GM13976 (cell line): Measurements from ENCODE around the gene KIF19.

ENCODE experiments used
- DNase-seq: peaks from one replicate; pipeline ENCODE4 v3.0.0; 2012; ENCODE audit warnings: low spot score
- in situ Hi-C: fragments of 300-500 bp; cut with MboI; formaldehyde crosslinking; loops from one replicate; pipeline ENCODE4 v1.12.0; 2022; ENCODE audit warnings: low sequenced_read_pairs, mixed read lengths, inconsistent platforms; ENCODE audit not compliant: unreplicated experiment
- TF ChIP-seq, protein P1 (sequence below): IDR thresholded peaks from 2 replicates; pipeline ENCODE4 v1.5.1; 2012; ENCODE audit warnings: borderline replicate concordance, mild to moderate bottlenecking; ENCODE audit not compliant: insufficient read depth; ENCODE audit errors: extremely low read depth, missing control alignments, control extremely low read depth

KIF19 gene

GRCh38 chr17:74329378-74329777, 3.4 kb downstream of the KIF19 start:
- DNase-seq = no peak
- TF ChIP-seq, protein P1, sequence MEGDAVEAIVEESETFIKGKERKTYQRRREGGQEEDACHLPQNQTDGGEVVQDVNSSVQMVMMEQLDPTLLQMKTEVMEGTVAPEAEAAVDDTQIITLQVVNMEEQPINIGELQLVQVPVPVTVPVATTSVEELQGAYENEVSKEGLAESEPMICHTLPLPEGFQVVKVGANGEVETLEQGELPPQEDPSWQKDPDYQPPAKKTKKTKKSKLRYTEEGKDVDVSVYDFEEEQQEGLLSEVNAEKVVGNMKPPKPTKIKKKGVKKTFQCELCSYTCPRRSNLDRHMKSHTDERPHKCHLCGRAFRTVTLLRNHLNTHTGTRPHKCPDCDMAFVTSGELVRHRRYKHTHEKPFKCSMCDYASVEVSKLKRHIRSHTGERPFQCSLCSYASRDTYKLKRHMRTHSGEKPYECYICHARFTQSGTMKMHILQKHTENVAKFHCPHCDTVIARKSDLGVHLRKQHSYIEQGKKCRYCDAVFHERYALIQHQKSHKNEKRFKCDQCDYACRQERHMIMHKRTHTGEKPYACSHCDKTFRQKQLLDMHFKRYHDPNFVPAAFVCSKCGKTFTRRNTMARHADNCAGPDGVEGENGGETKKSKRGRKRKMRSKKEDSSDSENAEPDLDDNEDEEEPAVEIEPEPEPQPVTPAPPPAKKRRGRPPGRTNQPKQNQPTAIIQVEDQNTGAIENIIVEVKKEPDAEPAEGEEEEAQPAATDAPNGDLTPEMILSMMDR = no peak
- in situ Hi-C loops = no loop called here

GRCh38 chr17:74330446-74330845, 4.4 kb downstream of the KIF19 start:
- TF ChIP-seq, protein P1 = no peak
- DNase-seq = no peak
- in situ Hi-C loops = no loop called here

- in situ Hi-C loops = no loop called here
- no peak for DNase-seq
- TF ChIP-seq, protein P1 = no peak
These were observed 6.1 kb downstream of the KIF19 start for GRCh38 chr17:74332017-74332650.

GRCh38 chr17:74332763-74333283, 6.8 kb downstream of the KIF19 start:
- TF ChIP-seq, protein P1 = no peak
- DNase-seq = no peak
- in situ Hi-C loops = no loop called here

GRCh38 chr17:74334393-74335039, 8.5 kb downstream of the KIF19 start:
- TF ChIP-seq, protein P1 = no peak
- DNase-seq = no peak
- in situ Hi-C loops = no loop called here

DNA sequence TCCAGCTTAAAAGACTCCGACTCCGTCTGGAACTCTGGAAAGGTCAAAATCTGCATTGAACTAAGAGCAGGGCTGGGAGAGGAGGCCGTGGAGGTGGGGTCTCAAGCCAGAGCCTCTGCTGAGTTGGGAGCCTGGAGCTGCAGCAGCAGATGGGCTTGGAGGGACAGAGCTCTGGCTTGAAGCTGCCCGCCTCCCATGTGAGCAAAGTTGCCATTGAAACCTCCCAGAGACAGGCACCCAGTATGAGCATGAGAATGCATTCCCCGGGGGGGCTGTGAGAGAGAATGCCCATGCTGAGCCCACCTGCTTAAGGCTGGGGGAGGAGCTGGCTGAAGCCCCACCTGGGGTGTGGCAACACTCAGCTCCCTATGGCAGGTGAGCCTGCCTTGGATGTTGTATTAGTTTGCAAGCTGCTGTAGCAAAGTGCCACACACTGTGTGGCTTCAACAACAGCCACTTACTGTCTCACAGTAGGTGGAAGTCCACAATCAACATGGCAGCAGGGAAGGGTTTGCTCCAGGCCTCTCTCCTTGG, 9.6 kb downstream of the KIF19 start:
- TF ChIP-seq, protein P1 = no peak
- DNase-seq = no peak
- in situ Hi-C loops = no loop called here
